ENCODE data around the gene VPS54. TPM values are rescaled to one million over a fixed set of nuclear protein-coding genes. Genes with fewer than 3 reads are reported as not detected.

VPS54 gene
- total and polyA plus RNA-seq, 4 donors, result 4.5 to 25.1 (median 13.3) TPM

- no peak for TF ChIP-seq ZBTB33 (IDR thresholded peaks at IDR 0.05)
- TF ChIP-seq ATF3 (IDR thresholded peaks at IDR 0.05), result no peak
- no peak for TF ChIP-seq CTCF (IDR thresholded peaks at IDR 0.05; ENCODE audit: low read depth, low read length, missing input control)
- no peak for TF ChIP-seq HNF4G (IDR thresholded peaks at IDR 0.05)
These were observed 4.6 kb downstream of the VPS54 start (continued) for GRCh38 chr2:64014628-64015027.

- Histone ChIP-seq H3K4me3 (ENCODE audit: low read depth in 1 of 3, low read length in 3 of 3) (no peak overlapping the region), H3K36me3 (ENCODE audit: control insufficient read depth in 4 of 4, insufficient read depth in 3 of 4, low read depth in 1 of 4, low read length in 3 of 4) (no peaks in the 10 kb centered on the region), H3K9ac (ENCODE audit: low read depth in 1 of 2, low read length in 2 of 2) (no peak overlapping the region), H3K27ac (ENCODE audit: low read depth in 1 of 2, low read length in 2 of 2) (no peak overlapping the region), H3K27me3 (ENCODE audit: control insufficient read depth in 4 of 4, insufficient read depth in 4 of 4, low read length in 3 of 4) (no peaks in the 10 kb centered on the region), H3K9me3 (ENCODE audit: control insufficient read depth in 4 of 4, low read length in 3 of 4) (no peaks in the 10 kb centered on the region), H3K4me1 (ENCODE audit: control insufficient read depth in 4 of 4, insufficient read depth in 4 of 4, low read length in 3 of 4) (peaks cover 5 to 17% (median 6%) of the 10 kb centered on the region in 4 donors)
- 92% methylated on average over 2 of the region's 2 CpGs for WGBS
- DNase-seq (ENCODE audit: low spot score), result no peak
- no peak for TF ChIP-seq HNF4G (IDR thresholded peaks at IDR 0.05)
- no peak for TF ChIP-seq RAD21 (IDR thresholded peaks at IDR 0.05)
- no peak for TF ChIP-seq SP1 (IDR thresholded peaks at IDR 0.05)
- TF ChIP-seq ATF3 (IDR thresholded peaks at IDR 0.05), result no peak
- TF ChIP-seq TAF1 (conservative IDR thresholded peaks at IDR 0.05), result no peak
- TF ChIP-seq REST (IDR thresholded peaks at IDR 0.05), result no peak
- no peak for TF ChIP-seq MAX (IDR thresholded peaks at IDR 0.05)
- TF ChIP-seq FOXA1 (IDR thresholded peaks at IDR 0.05), result no peak
- TF ChIP-seq EGR1 (IDR thresholded peaks at IDR 0.05; ENCODE audit: low read depth in 2 of 2), result no peak
- TF ChIP-seq NR2F2 (IDR thresholded peaks at IDR 0.05), result no peak
- TF ChIP-seq HNF4A (conservative IDR thresholded peaks at IDR 0.05), result no peak
- TF ChIP-seq CTCF (IDR thresholded peaks at IDR 0.05; ENCODE audit: low read depth, low read length, missing input control), result no peak
- no peak for TF ChIP-seq ZBTB33 (IDR thresholded peaks at IDR 0.05)
- no peak for TF ChIP-seq YY1 (IDR thresholded peaks at IDR 0.05)
- no peak for TF ChIP-seq RXRA (IDR thresholded peaks at IDR 0.05)
- no peak for TF ChIP-seq GABPA (IDR thresholded peaks at IDR 0.05 in 1 of 2, conservative IDR thresholded peaks at IDR 0.05 in 1 of 2)
- no peak for TF ChIP-seq JUND (IDR thresholded peaks at IDR 0.05)
These were observed 6.2 kb downstream of the VPS54 start for GRCh38 chr2:64013053-64013452.

Data from liver (tissue), 9 donors.